DOHH2 (cell line): ENCODE measurements around the gene TSSK6.

Experiments
- H3F3A ChIP-seq: fragments of 200-600 bp; sonication (generic), shearing (Covaris generic); 2 replicates; pipeline ENCODE4 v1.6.0; 2016; ENCODE audit warnings: antibody characterized with exemption, mild to moderate bottlenecking; ENCODE audit not compliant: control insufficient read depth, insufficient read depth
- H3K27ac ChIP-seq: fragments of 200-600 bp; sonication (generic); 2 replicates; pipeline ENCODE4 v1.5.1; 2014; ENCODE audit warnings: low read depth, mild to moderate bottlenecking, low read length, moderate library complexity
- H3K27me3 ChIP-seq: fragments of 200-600 bp; sonication (generic); 2 replicates; pipeline ENCODE4 v1.6.1; 2014; ENCODE audit warnings: mild to moderate bottlenecking, low read length, mixed read lengths; ENCODE audit not compliant: control insufficient read depth
- H3K36me3 ChIP-seq: fragments of 200-600 bp; sonication (generic); 2 replicates; pipeline ENCODE4 v1.6.1; 2014; ENCODE audit warnings: mild to moderate bottlenecking, low read length, moderate library complexity, mixed read lengths; ENCODE audit not compliant: control insufficient read depth
- H3K4me1 ChIP-seq: fragments of 200-600 bp; sonication (generic); 2 replicates; pipeline ENCODE4 v1.6.1; 2014; ENCODE audit warnings: mild to moderate bottlenecking, low read length, mixed read lengths; ENCODE audit not compliant: control insufficient read depth
- H3K4me2 ChIP-seq: fragments of 200-600 bp; sonication (generic); 2 replicates; pipeline ENCODE4 v1.6.0; 2014; ENCODE audit warnings: mild to moderate bottlenecking, low read length, moderate library complexity
- H3K4me3 ChIP-seq: fragments of 200-600 bp; sonication (generic); 2 replicates; pipeline ENCODE4 v1.5.1; 2014; ENCODE audit warnings: mild to moderate bottlenecking, low read length, mixed read lengths
- H3K79me2 ChIP-seq: fragments of 200-600 bp; sonication (generic); 2 replicates; pipeline ENCODE4 v1.6.1; 2014; ENCODE audit warnings: mild to moderate bottlenecking, low read length, mixed read lengths; ENCODE audit not compliant: control insufficient read depth
- H3K9me2 ChIP-seq: fragments of 200-600 bp; sonication (generic); replicated peaks from 2 replicates; pipeline ENCODE4 v1.6.1; 2014; ENCODE audit warnings: mild to moderate bottlenecking, low read length, mixed read lengths; ENCODE audit not compliant: control insufficient read depth
- H3K9me3 ChIP-seq: fragments of 200-600 bp; sonication (generic); 2 replicates; pipeline ENCODE4 v1.6.1; 2014; ENCODE audit warnings: antibody characterized with exemption, low read length, mixed read lengths; ENCODE audit not compliant: control insufficient read depth, insufficient read depth
- H4K20me1 ChIP-seq: fragments of 200-600 bp; sonication (generic); 2 replicates; pipeline ENCODE4 v1.6.0; 2014; ENCODE audit warnings: low read depth, mild to moderate bottlenecking, antibody characterized with exemption, low read length, moderate library complexity; ENCODE audit not compliant: control insufficient read depth, insufficient read depth
- EZH2phosphoT487 ChIP-seq: fragments of 200-600 bp; sonication (generic); IDR thresholded peaks from 2 replicates; pipeline ENCODE4 v1.6.1; 2017; ENCODE audit warnings: borderline replicate concordance, mild to moderate bottlenecking, antibody characterized with exemption, low read length, moderate library complexity, mixed read lengths
- TF ChIP-seq, protein P1 (sequence below): fragments of 200-600 bp; sonication (generic); IDR thresholded peaks from one replicate; pipeline ENCODE4 v1.5.1; 2014; ENCODE audit warnings: antibody characterized with exemption, mild to moderate bottlenecking, low read depth, low read length; ENCODE audit not compliant: poor library complexity, severe bottlenecking

Gene TSSK6

DNA sequence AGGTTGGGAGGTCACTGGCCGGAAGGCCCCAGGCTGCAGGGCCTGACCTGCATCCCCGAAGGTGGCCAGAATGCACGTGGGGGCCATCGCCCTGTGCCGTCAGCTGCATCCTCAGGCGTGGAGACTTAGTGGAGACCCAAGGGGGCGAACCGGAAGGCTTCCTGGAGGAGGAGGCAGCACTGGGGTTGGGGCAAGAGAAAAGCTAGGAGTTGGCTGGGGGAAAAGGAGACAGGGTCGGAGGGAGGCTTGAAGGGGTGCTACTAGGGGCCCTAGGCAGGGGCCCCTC, 12.0 kb upstream of the TSSK6 start:
- Histone ChIP-seq H3K4me2 (peak overlapping the region; percentile 99), H3K9me3 (no peaks in the 10 kb centered on the region), H3K4me3 (no peak overlapping the region), H3K9me2 (no peaks in the 10 kb centered on the region), H3K27me3 (no peaks in the 10 kb centered on the region), H4K20me1 (no peaks in the 10 kb centered on the region), H3K36me3 (peaks cover 65% of the 10 kb centered on the region), H3K4me1 (peaks cover 55% of the 10 kb centered on the region), H3K79me2 (peaks cover 42% of the 10 kb centered on the region), H3K27ac (peak overlapping the region; percentile 82), H3F3A (peaks cover 15% of the 10 kb centered on the region)
- TF ChIP-seq, protein P1, sequence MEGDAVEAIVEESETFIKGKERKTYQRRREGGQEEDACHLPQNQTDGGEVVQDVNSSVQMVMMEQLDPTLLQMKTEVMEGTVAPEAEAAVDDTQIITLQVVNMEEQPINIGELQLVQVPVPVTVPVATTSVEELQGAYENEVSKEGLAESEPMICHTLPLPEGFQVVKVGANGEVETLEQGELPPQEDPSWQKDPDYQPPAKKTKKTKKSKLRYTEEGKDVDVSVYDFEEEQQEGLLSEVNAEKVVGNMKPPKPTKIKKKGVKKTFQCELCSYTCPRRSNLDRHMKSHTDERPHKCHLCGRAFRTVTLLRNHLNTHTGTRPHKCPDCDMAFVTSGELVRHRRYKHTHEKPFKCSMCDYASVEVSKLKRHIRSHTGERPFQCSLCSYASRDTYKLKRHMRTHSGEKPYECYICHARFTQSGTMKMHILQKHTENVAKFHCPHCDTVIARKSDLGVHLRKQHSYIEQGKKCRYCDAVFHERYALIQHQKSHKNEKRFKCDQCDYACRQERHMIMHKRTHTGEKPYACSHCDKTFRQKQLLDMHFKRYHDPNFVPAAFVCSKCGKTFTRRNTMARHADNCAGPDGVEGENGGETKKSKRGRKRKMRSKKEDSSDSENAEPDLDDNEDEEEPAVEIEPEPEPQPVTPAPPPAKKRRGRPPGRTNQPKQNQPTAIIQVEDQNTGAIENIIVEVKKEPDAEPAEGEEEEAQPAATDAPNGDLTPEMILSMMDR: no peak
- TF ChIP-seq EZH2phosphoT487: no peak

DNA sequence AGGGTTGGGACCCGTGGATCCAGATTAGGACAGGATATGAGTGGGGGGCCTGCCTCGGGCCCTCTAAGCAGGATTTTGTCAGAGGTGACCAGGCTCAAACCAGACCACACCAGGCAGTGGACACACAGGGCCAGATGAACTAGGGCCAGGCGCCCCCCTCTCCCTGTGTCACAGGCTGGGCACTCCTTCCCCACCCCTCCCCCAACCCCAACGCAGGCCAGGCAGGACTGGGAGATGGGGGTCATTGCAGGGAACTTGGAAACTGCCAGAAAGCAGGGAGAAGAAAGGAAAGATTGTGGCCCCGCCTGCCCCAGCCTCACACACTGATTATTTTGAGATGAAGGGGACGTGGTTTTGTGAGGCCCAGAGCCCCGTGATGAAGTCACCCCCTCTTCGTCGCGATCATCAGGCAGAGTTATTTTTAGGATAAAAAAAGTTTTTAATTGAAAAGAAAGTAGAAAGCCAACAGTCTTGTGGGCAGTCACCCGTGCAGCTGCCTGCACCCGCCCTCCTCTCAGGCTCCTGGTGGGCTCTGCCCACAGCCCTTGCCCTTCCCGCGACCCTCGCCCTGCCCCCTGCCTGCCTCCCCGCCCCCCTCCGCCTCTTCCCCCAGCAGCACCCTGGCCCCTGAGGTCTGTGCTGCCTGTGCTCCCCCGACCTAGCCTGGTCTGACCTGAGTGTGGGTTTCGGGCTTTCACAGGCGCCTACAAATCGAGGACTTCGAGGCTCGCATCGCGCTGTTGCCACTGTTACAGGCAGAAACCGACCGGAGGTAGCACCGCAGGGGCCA, 11.4 kb upstream of the TSSK6 start:
- Histone ChIP-seq H3K79me2 (peaks cover 48% of the 10 kb centered on the region), H3K27me3 (no peaks in the 10 kb centered on the region), H3K4me2 (peak overlapping the region; percentile 99), H3K9me2 (no peaks in the 10 kb centered on the region), H3K9me3 (no peaks in the 10 kb centered on the region), H4K20me1 (no peaks in the 10 kb centered on the region), H3K27ac (peak overlapping the region; percentile 82), H3F3A (peaks cover 15% of the 10 kb centered on the region), H3K4me3 (peak overlapping the region; percentile 73), H3K36me3 (peaks cover 61% of the 10 kb centered on the region), H3K4me1 (peaks cover 52% of the 10 kb centered on the region)
- no peak for TF ChIP-seq EZH2phosphoT487
- TF ChIP-seq, protein P1: no peak

GRCh38 chr19:19525611-19526380, 10.4 kb upstream of the TSSK6 start:
- no peaks in the 10 kb centered on the region for H4K20me1 ChIP-seq
- peaks cover 64% of the 10 kb centered on the region for H3K36me3 ChIP-seq
- H3K79me2 ChIP-seq: peaks cover 58% of the 10 kb centered on the region
- H3K27ac ChIP-seq: peak overlapping the region; percentile 82
- no peaks in the 10 kb centered on the region for H3K9me2 ChIP-seq
- no peak for TF ChIP-seq EZH2phosphoT487
- TF ChIP-seq, protein P1: peak; percentile 13
- H3K4me3 ChIP-seq: peak overlapping the region; percentile 73
- no peaks in the 10 kb centered on the region for H3K9me3 ChIP-seq
- H3K4me2 ChIP-seq: peak overlapping the region; percentile 99
- peaks cover 13% of the 10 kb centered on the region for H3F3A ChIP-seq
- H3K4me1 ChIP-seq: peaks cover 54% of the 10 kb centered on the region
- H3K27me3 ChIP-seq: no peaks in the 10 kb centered on the region
